GM19240 (cell line): ENCODE data around the gene SCLT1.
"Not testable (repeated sequence)": the region's sequence is repeated elsewhere in the genome, so short reads cannot be mapped to it uniquely, and the experiment has no call there.

Experiments
- DNase-seq: peaks from one replicate; pipeline ENCODE4 v3.0.0; 2011; ENCODE audit warnings: low spot score; ENCODE audit not compliant: insufficient read length

The SCLT1 gene

GRCh38 chr4:129077326-129077725 is 16.0 kb downstream of the SCLT1 start:
- no peak for DNase-seq

DNA sequence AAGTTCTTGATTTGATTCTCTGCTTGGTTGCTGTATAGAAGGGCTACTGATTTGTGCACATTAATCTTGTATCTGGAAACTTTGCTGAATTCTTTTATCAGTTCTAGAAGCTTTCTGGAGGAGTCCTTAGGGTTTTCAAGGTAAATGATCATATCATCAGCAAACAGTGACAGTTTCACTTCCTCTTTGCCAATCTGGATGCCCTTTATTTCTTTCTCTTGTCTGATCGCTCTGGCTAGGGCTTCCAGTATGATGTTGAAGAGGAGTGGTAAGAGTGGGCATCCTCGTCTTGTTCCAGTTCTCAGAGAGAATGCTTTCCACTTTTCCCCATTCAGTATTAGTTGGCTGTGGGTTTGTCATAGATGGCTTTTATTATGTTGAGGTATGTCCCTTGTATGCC is 23.8 kb downstream of the SCLT1 start:
- DNase-seq, result not testable (repeated sequence)

GRCh38 chr4:129064717-129065116 is 28.6 kb downstream of the SCLT1 start:
- no peak for DNase-seq

GRCh38 chr4:129063640-129064039 is 29.7 kb downstream of the SCLT1 start:
- DNase-seq, result no peak

DNA sequence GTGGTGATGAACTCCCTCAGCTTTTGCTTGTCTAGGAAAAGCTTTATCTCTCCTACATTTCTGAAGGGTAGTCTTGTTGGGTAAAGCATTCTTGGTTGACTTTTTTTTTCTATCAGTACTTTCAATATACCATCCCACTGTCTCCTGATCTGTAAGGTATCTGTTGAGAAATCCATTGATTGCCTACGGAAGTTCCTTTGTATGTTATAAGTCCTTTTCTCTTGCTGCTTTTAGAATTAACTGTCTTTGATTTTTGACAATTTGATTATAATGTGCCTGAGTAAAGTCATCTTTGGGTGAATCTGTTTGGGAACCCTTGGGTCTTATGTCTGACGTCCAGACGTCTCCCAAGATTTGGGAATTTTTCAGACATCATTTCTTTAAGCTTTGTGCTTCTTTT is 30.8 kb downstream of the SCLT1 start:
- DNase-seq, result no peak

DNA sequence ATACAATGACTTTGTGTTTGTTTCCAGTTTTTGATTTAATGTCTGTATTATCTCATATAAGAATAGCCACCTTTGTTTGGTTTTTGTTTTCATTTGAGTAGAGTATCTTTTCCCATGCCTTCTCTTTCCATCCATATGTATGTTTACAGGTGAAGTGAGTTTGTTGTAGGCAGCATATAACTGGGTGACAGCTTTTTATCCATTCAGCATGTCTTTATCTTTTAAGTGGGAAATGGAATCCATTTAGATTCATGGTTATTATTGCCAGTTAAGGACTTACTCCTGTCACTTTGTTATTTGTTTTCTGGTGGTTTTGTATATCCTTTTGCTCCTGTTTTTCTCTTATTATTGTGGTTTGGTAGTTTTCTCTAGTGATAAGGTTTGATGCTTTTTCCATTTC is 34.3 kb downstream of the SCLT1 start:
- DNase-seq, result no peak

DNA sequence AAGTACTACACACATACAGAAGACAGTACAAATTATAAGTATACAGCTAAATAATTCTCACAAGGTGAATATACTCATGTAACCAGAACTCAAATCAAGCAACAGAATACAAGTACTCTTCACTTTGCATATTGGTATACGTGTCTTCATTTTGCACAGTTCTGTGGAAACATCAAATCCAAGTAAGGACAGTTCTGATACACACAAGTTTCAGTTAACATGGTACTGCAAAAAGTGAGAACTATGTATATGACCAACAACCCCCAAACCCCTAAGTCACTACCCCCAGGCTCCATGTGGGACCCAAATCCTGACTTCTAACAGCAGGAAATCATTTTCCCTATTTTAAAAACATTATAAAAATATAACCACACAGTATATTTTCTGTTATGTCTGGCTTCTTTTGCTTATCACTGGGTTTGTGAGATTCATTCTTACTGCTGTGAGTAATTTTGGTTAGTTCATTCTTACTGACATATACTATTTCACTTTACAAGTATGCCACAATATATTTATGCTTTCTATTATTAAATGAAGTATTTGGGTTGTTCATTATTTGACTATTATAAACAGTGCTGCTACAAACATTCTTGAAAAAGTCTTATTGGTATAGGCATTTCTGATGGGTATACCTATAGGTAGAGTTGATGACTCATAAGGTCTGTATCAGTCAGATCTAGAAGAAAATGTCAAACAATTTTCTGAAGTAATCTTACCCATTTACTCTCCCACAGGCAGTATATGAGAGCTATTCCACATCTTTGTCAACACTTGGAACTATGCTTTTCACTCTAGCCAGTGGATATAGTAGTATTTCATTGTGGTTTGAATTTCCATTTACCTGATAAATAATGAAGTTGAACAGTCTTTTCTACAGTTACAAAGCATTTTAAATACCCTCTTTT is 47.0 kb downstream of the SCLT1 start:
- DNase-seq, result no peak

DNA sequence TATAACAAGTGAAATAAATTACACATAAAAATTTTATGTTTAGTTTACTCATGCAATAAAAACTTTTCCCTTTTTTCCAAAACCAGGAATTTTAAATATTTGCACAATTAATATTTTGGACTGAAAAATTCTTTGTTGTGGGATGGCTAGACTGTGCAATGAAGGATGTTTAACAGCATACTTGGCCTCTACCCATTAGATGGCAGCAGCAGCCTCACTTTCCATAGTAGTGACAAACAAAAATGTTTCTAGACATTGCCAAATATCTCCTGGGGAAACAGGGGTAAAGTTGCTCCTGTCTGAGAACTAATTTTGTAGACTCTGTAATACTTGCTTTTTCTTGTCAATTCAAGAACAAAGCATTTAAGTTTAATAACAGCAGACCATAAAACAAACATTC is 49.8 kb downstream of the SCLT1 start:
- DNase-seq, result no peak

DNA sequence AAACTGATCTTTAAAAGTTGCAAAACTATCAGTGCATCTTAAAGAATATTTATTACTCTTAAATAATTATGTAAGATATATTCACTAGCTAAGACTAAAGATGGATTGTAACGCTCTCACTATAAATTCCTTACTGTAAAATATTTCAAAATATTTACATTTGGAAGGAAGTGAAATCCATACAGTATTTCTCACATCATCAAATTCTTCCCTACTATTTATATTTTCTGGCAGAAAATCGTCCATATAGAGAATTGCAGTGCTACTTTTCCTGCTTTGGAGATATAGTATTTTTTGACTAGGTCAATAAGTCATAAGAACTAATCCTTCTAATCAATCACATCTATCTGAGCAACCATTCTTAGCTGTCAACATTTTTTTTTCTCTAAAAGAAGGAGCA is 52.9 kb downstream of the SCLT1 start:
- no peak for DNase-seq

- DNase-seq, result no peak
These were observed 56.2 kb downstream of the SCLT1 start for GRCh38 chr4:129037093-129037492.

- no peak for DNase-seq
These were observed 78.5 kb downstream of the SCLT1 start for GRCh38 chr4:129014566-129015509.

DNA sequence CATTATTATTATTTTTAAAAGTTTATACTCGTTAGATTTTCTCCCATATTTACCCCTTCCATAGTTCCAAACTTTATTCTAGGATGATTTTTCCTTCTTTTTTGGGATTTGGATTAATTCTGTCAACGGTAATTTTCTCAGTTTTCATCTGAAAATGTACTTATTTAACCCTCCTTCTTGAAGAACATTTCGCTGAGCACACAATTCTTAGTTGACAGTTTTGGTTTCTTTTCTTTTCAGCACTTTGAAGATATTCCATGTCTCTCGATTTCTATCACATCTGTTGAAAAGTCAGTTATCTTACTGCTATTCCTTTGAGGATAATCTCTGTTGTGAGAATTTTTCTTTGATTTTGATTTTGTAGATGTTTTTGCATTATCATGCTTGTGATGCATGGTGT is 85.2 kb downstream of the SCLT1 start:
- no peak for DNase-seq

GRCh38 chr4:128986908-128987307 is 106.4 kb downstream of the SCLT1 start:
- DNase-seq, result no peak

- no peak for DNase-seq
These were observed 107.3 kb downstream of the SCLT1 start for GRCh38 chr4:128986019-128986418.

DNA sequence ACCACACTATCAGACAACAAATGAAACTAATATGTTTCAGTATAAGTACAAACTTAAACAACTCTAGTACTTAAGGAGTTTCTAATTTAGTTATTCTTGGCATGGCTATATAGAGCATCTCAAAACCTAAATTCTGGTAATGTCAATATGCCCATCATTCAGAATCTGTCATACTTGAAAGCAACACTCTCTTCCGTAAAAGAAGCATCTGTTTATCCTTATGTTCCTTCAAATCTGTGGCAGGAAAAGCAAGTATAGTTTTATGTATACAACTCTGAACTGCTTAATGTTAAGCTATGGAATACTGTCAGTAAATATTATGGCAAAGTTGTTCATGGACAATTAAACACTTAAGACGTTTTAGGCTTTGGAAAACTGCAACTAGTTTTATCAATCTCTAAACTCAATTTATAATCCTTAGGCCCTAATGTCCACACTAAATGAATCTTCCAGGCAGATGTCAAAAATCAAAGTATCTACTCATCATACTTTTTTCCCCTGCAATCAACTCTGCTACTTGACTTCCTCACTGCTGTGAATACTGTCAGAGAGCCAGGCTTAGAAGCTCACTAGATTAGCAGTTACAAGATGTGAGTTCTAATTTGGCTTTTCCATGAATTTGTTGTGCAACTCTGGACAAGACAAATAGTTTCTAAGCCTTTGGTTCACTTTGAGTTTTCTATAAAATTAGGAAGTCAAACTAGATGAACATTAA is 109.4 kb downstream of the SCLT1 start:
- no peak for DNase-seq

DNA sequence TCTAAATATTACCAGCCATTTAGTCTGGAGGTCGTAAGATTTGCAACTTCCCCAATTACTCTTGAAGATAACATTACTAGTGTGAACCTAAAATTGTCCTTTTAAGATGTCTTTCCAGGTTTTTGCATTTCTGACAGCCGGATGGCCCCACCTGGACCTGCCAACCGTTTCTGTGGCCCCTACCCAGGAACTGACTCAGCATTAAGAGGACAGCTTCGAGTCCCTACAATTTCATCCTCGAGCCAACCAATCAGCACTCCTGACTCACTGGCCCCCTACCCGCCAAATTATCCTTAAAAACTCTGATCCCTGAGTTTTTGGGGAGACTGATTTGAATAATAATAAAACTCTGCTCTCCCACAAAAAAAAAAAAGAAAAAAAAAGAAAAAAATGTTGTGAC is 112.0 kb downstream of the SCLT1 start:
- DNase-seq, result no peak

GRCh38 chr4:128980816-128981326 is 112.5 kb downstream of the SCLT1 start:
- no peak for DNase-seq

DNA sequence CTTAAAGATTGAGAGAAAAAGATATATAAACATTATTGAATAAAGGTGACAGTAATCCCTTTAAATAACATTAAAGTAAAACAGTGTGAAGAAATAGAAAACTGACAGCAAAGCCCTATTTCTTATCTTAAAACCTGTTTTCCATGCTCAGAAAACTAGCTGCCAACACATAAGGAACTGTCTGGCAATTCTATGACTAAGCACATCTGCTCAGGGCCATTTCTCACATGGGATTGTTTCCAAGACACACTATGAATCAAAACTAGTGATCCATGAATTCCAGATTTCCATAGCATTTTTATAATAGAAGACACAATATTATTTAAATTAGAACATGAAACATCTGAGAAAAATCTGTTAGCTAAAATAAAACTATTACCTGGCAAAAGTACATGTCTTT is 113.4 kb downstream of the SCLT1 start:
- no peak for DNase-seq

- no peak for DNase-seq
These were observed 114.4 kb downstream of the SCLT1 start for GRCh38 chr4:128978985-128979384.

- no peak for DNase-seq
These were observed 119.2 kb downstream of the SCLT1 start for GRCh38 chr4:128974136-128974581.

DNA sequence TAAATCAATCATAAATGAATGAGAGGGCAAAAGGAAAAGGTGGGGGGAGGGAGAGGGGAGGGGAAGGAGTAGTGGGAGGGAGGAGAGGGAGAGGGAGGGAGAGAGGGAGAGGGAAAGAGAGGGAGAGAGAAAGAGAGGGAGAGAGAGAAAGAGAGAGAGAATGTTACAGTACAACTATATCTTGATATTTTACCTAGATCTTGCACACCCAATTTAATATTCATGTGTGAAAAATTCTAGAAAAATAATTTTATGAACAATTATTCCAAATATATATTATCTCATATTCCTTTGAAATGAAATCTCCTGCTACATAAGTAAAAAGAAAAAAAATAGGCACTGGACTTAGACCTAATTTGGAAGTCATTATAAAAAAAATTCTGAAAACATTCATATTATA is 120.0 kb downstream of the SCLT1 start:
- DNase-seq, result no peak
